Stomach (tissue), 4 donors: ENCODE data around the gene SPOCK3.

Source experiments
- EP300 ChIP-seq: sonication (generic); formaldehyde crosslinking; IDR thresholded peaks from one replicate; pipeline ENCODE4 v1.6.1; 2017; ENCODE audit warnings: antibody characterized with exemption
- POLR2A ChIP-seq, 4 donors: fragments of 450-650 bp; IDR thresholded peaks; one replicate each; pipeline ENCODE4 v1.6.1; 2016; ENCODE audit warnings: antibody characterized with exemption in 4 of 4, control low read depth in 2 of 4, mild to moderate bottlenecking in 1 of 4, moderate library complexity in 1 of 4
- POLR2AphosphoS5 ChIP-seq, 3 donors: sonication (generic); formaldehyde crosslinking; IDR thresholded peaks; one replicate each; pipeline ENCODE4 v1.6.1; 2016; ENCODE audit warnings: antibody characterized with exemption in 3 of 3
- TF ChIP-seq, protein P1 (sequence below), 7 experiments: fragments of 450-650 bp in 4 of 7; fragments of 200-600 bp in 3 of 7; sonication (generic) in 3 of 7; IDR thresholded peaks; one replicate each; pipeline ENCODE4 v1.5.1; 2016 to 2019; ENCODE audit warnings: antibody characterized with exemption in 7 of 7, control low read depth in 2 of 7, mild to moderate bottlenecking in 1 of 7

DNA sequence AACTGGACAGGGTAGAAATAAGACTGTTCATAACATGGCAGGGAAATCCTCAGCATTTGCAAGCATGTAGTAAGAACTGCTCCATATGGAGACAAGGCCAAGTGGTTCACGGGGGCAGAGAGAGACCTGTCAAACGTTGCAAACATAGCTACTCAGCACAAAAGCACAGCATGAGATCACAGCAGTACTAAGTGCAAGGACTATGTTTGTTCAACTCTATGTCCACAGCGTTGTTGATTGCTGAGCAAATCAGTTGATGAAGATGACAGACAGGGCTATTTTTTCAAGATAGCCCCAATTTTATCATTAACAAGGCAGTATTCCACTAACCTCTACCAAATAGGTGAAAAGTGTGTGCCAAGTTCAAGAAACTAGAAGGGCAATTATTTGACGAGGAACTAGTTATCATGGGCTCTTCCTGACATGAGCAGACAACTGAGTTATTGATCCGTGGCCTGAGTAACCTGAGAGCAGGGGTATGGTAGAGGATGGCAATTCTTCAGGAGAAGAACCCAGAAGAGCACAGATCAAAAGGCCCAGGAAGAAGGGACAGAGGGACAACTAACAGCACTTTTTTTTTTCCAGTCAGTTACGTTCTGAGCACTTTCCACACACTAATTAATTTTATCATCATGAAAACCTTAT is 57.4 kb downstream of the SPOCK3 start:
- TF ChIP-seq POLR2A (IDR thresholded peaks at IDR 0.05) (no peak), POLR2AphosphoS5 (IDR thresholded peaks at IDR 0.05) (no peak), EP300 (no peak)
- TF ChIP-seq, protein P1, sequence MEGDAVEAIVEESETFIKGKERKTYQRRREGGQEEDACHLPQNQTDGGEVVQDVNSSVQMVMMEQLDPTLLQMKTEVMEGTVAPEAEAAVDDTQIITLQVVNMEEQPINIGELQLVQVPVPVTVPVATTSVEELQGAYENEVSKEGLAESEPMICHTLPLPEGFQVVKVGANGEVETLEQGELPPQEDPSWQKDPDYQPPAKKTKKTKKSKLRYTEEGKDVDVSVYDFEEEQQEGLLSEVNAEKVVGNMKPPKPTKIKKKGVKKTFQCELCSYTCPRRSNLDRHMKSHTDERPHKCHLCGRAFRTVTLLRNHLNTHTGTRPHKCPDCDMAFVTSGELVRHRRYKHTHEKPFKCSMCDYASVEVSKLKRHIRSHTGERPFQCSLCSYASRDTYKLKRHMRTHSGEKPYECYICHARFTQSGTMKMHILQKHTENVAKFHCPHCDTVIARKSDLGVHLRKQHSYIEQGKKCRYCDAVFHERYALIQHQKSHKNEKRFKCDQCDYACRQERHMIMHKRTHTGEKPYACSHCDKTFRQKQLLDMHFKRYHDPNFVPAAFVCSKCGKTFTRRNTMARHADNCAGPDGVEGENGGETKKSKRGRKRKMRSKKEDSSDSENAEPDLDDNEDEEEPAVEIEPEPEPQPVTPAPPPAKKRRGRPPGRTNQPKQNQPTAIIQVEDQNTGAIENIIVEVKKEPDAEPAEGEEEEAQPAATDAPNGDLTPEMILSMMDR (IDR thresholded peaks at IDR 0.05) = no peak
